BLaER1 treated with 17β-estradiol and CSF1 and Interleukin-3, amounts not matched to agents 10 nM and 100 nM (cell line): Measurements from ENCODE around the gene RMRP.

Experiments
- H3K27ac ChIP-seq, 11 experiments: shearing (Covaris generic); formaldehyde crosslinking; 2 replicates each; pipeline ENCODE4 v1.8.1; 2022
- H3K27me3 ChIP-seq, 11 experiments: shearing (Covaris generic); formaldehyde crosslinking; 2 replicates each; pipeline ENCODE4 v1.8.1; 2022
- H3K36me3 ChIP-seq, 11 experiments: shearing (Covaris generic); formaldehyde crosslinking; 2 replicates each; pipeline ENCODE4 v1.8.1; 2022
- H3K4me1 ChIP-seq, 10 experiments: shearing (Covaris generic); formaldehyde crosslinking; 2 replicates each; pipeline ENCODE4 v1.8.1; 2022
- H3K4me2 ChIP-seq, 11 experiments: shearing (Covaris generic); formaldehyde crosslinking; 2 replicates each; pipeline ENCODE4 v1.8.1; 2022
- H3K4me3 ChIP-seq, 10 experiments: shearing (Covaris generic); formaldehyde crosslinking; 2 replicates each; pipeline ENCODE4 v1.8.1; 2022
- H3K9ac ChIP-seq, 11 experiments: shearing (Covaris generic); formaldehyde crosslinking; 2 replicates each; pipeline ENCODE4 v1.8.1; 2022
- H3K9me3 ChIP-seq, 11 experiments: shearing (Covaris generic); formaldehyde crosslinking; replicated peaks in 1 of 11; 2 replicates each; pipeline ENCODE4 v1.8.1; 2022
- H4K20me1 ChIP-seq, 11 experiments: shearing (Covaris generic); formaldehyde crosslinking; 2 replicates each; pipeline ENCODE4 v1.8.1; 2022
- Cebpa-rat ChIP-seq, 11 experiments: shearing (Covaris generic); IDR thresholded peaks; 2 replicates each; pipeline ENCODE4 v1.8.1; 2022

RMRP gene

DNA sequence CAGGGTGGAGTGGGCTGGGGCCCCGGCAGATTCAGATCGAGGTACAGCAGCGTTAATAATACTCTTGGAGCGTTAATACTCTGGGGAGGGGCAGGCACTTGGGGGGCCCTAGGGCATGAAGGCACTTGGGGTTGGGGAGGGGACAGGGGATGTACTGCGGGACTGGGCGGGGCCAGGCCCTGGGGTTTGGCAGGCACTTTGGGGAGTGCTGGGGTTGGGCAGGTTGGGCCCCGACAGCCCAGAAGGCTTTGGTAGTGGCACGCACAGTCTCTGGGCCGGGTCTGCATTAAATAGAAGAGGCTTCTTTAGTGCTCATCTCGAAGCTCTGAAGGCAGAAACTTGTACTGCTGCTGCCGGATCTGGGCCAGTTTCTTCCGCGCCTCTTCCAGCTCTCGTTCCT is 39.7 kb upstream of the RMRP start:
- TF ChIP-seq Cebpa-rat (IDR thresholded peaks at IDR 0.05): no peak
- Histone ChIP-seq H3K4me3 (no peak overlapping the region), H3K9ac (no peak overlapping the region), H3K4me1 (no peaks in the 10 kb centered on the region), H3K4me2 (no peak overlapping the region), H3K27ac (no peak overlapping the region), H3K9me3 (no peaks in the 10 kb centered on the region), H4K20me1 (peaks cover 4 to 67% (median 32%) of the 10 kb centered on the region in 11 experiments; a peak in 18 of 22 replicates), H3K27me3 (no peaks in the 10 kb centered on the region), H3K36me3 (peaks cover 68 to 77% (median 71%) of the 10 kb centered on the region in 11 experiments)

- no peaks in the 10 kb centered on the region for H3K9me3 ChIP-seq
- H3K36me3 ChIP-seq: peaks cover 60 to 69% (median 63%) of the 10 kb centered on the region in 11 experiments
- H3K4me3 ChIP-seq: no peak overlapping the region
- H3K27me3 ChIP-seq: no peaks in the 10 kb centered on the region
- H4K20me1 ChIP-seq: peaks cover 4 to 60% (median 32%) of the 10 kb centered on the region in 11 experiments; a peak in 18 of 22 replicates
- no peak overlapping the region for H3K27ac ChIP-seq
- H3K4me1 ChIP-seq: peaks cover 0 to 4% (median 3%) of the 10 kb centered on the region in 10 experiments; a peak in 14 of 20 replicates
- H3K9ac ChIP-seq: no peak overlapping the region
- no peak overlapping the region for H3K4me2 ChIP-seq
- TF ChIP-seq Cebpa-rat (IDR thresholded peaks at IDR 0.05): no peak
These were observed 38.8 kb upstream of the RMRP start for GRCh38 chr9:35696520-35697215.

DNA sequence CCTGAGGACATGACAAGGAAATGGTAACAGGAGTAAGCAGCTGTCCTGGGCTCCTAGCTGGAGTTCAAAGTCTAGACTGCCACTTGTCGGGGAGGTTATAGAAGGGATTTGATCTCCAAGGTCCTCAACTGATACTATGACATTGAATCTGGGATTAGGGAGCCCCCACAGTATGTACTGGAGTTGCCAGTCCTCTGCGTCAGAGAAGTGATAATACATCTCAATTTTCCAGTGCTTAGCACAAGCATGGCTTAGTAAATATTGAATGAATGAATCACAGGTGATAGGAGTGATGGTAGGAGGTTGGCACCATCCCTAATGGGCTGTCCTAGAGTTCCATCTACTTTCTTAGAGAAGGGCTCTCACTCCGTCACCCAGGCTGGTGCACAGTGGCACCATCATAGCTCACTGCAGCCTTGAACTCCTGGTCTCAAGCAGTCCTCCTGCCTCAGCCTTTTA is 38.2 kb upstream of the RMRP start:
- no peak overlapping the region for H3K27ac ChIP-seq
- H3K4me3 ChIP-seq: no peak overlapping the region
- no peak overlapping the region for H3K9ac ChIP-seq
- peaks cover 7 to 11% (median 10%) of the 10 kb centered on the region in 10 experiments for H3K4me1 ChIP-seq
- H3K9me3 ChIP-seq: no peaks in the 10 kb centered on the region
- peaks cover 53 to 62% (median 56%) of the 10 kb centered on the region in 11 experiments for H3K36me3 ChIP-seq
- H4K20me1 ChIP-seq: peaks cover 4 to 53% (median 32%) of the 10 kb centered on the region in 11 experiments; a peak in 18 of 22 replicates
- TF ChIP-seq Cebpa-rat (IDR thresholded peaks at IDR 0.05): no peak
- H3K27me3 ChIP-seq: no peaks in the 10 kb centered on the region
- no peak overlapping the region for H3K4me2 ChIP-seq

DNA sequence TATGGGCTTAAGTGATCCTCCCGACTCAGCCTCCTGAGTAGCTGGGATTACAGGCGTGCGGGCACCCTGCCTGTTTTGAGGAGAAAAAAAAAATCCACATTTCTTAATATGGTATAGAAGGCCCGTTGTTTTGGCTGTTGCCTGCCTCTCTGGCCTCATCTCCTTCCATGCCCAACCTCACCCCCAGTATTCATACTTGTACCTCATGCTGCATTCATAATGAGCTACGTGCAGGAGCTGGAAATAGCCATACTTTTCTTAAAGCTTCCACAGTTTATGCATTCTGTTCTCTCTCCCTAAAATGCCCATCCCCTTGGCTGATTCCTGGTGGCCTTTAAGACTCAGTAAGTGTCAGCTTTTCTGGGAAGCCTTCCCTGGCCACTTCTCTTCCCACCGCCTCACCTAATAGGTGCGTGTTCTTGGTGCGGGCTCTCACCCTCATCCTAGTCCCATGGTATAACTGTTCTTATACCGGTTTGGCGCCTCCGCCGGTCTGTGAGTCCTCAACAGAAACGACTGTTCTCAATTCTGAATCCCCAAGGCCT is 34.0 kb upstream of the RMRP start:
- no peaks in the 10 kb centered on the region for H3K27me3 ChIP-seq
- H3K27ac ChIP-seq: peak overlapping the region in 4 of 11 experiments; percentile 78 to 87 (median 84); a peak in 5 of 22 replicates
- H3K9me3 ChIP-seq: no peaks in the 10 kb centered on the region
- peaks cover 0 to 13% (median 6%) of the 10 kb centered on the region in 11 experiments; a peak in 11 of 22 replicates for H4K20me1 ChIP-seq
- H3K4me2 ChIP-seq: peak overlapping the region in 9 of 11 experiments; percentile 78 to 99 (median 97); a peak in 14 of 22 replicates
- peaks cover 11 to 21% (median 14%) of the 10 kb centered on the region in 11 experiments for H3K36me3 ChIP-seq
- H3K9ac ChIP-seq: peak overlapping the region in 2 of 11 experiments; percentile 83 to 85; a peak in 2 of 22 replicates
- H3K4me1 ChIP-seq: peaks cover 39 to 47% (median 44%) of the 10 kb centered on the region in 10 experiments
- H3K4me3 ChIP-seq: no peak overlapping the region
- no peak for TF ChIP-seq Cebpa-rat (IDR thresholded peaks at IDR 0.05)

DNA sequence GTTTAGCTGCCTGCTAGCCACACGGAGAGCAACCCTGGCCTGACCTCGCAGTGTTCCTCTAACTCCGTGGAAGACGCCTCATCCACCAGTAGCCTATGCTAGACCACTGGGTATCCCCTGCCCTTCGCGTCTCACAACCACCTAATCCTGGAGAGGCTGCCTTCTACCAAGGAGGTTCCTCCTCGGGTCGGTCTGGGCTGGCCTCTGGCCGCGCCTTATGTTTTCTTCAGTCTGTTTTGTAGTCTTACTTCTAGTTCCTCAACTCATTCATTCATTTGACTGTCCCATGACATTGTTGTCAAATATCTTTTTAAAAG is 33.5 kb upstream of the RMRP start:
- Histone ChIP-seq H3K9ac (peak overlapping the region; percentile 78 to 86 (median 83); a peak in 21 of 22 replicates), H3K27ac (peak overlapping the region; percentile 64 to 87 (median 80); a peak in 20 of 22 replicates), H3K4me3 (peak overlapping the region; percentile 61 to 81 (median 68); a peak in 19 of 20 replicates), H3K36me3 (peaks cover 7 to 15% (median 9%) of the 10 kb centered on the region in 11 experiments), H4K20me1 (peaks cover 0 to 7% (median 2%) of the 10 kb centered on the region in 11 experiments; a peak in 7 of 22 replicates), H3K4me2 (peak overlapping the region; percentile 78 to 99 (median 96)), H3K27me3 (no peaks in the 10 kb centered on the region), H3K4me1 (peaks cover 39 to 51% (median 48%) of the 10 kb centered on the region in 10 experiments), H3K9me3 (no peaks in the 10 kb centered on the region)
- no peak for TF ChIP-seq Cebpa-rat (IDR thresholded peaks at IDR 0.05)

DNA sequence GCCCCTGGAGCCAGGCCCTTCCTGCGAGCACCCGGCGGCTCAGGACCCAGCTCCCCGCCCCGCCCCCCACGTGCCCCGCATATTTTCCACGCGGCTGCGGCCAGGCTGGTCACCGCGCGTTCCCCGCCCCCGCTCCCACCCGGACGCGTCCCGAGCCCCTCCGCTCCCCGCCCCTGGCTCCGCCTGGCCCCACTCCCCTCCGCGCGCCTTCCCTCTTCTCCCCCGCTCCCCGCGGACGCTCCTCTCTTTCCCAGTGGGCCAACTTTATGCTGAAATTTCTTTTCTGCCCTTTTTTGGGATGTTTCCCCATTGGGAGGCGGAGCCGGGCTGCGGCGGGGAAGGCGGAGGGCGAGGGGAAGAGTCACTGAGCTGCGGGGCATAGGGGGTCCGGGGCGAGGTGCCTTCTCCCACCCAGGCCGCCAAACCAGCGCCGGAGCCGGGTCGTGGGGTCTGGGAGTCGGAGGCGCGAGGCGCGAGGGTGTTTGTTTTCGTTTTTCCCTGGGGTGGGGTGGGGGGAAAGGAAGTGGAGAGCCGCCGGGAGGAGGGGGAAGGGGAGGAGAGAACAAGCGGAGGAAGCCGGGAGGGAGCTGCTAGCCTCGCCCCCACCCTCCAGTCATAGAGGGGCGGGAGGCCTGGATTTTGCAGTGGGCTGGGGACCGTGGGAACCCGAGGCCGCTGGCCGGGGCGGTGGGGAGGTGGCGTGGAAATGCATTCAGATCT is 33.0 kb upstream of the RMRP start:
- peak overlapping the region; percentile 61 to 81 (median 68) for H3K4me3 ChIP-seq
- H3K9me3 ChIP-seq: no peaks in the 10 kb centered on the region
- H3K4me2 ChIP-seq: peak overlapping the region; percentile 78 to 99 (median 96)
- peaks cover 39 to 51% (median 48%) of the 10 kb centered on the region in 10 experiments for H3K4me1 ChIP-seq
- no peak for TF ChIP-seq Cebpa-rat (IDR thresholded peaks at IDR 0.05)
- H3K27ac ChIP-seq: peak overlapping the region; percentile 64 to 87 (median 80)
- peaks cover 2 to 15% (median 4%) of the 10 kb centered on the region in 11 experiments for H3K36me3 ChIP-seq
- H4K20me1 ChIP-seq: peaks cover 0 to 2% (median 0%) of the 10 kb centered on the region in 11 experiments; a peak in 3 of 22 replicates
- no peaks in the 10 kb centered on the region for H3K27me3 ChIP-seq
- peak overlapping the region; percentile 78 to 86 (median 83) for H3K9ac ChIP-seq

- H3K4me2 ChIP-seq: peak overlapping the region; percentile 78 to 99 (median 96)
- H3K27ac ChIP-seq: peak overlapping the region; percentile 27 to 87 (median 80); a peak in 21 of 22 replicates
These were observed 32.4 kb upstream of the RMRP start for GRCh38 chr9:35690294-35690613.

DNA sequence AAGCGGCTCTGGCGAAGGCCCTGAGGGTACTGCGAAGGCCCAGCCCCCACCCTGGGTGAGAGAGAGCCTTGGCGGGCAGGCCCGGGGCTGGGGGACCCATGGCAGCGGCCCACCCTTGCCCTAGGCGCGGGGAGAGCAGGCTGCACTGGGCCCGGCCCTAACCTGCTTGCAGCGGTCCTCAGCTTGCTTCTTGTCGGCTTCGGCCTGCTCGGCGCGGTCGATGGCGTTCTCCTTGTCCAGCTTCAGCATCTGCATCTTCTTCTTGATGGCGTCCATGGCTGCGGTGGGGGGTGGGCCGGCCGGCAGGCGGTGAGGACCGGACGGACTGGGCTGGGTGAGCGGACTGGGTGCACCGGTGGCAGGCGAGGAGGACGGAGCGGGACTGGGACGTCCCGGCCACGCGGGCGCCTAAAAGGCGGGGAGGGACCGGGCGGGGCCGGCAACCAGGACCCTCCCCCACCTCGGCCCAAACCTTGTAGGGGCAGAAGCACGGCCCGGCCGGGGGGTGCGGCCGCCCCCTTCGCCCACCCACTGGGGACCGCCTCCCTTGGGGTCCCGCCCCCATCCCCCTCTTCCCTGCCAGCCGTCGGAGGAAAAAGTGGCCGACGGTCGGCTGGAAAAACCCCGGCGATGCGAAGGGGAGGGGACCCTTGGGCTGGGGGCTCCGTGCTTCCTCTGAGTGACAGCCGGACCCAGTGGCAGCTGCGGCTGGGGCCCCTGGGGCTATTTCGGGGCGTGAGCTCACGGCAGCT is 31.9 kb upstream of the RMRP start, which contains the start of gene TPM2:
TPM2 (minus strand) TSS at position 384 of the 752 bp plus-strand sequence; CDS start at position 276, 108 bp downstream.
- H3K36me3 ChIP-seq: peaks cover 5 to 16% (median 10%) of the 10 kb centered on the region in 11 experiments; a peak in 17 of 22 replicates
- no peaks in the 10 kb centered on the region for H4K20me1 ChIP-seq
- peak within 1 kb of the TSS; percentile 61 to 81 (median 68) for H3K4me3 ChIP-seq
- peaks cover 39 to 51% (median 48%) of the 10 kb centered on the region in 10 experiments for H3K4me1 ChIP-seq
- peak within 1 kb of the TSS; percentile 78 to 86 (median 83) for H3K9ac ChIP-seq
- H3K27me3 ChIP-seq: no peaks in the 10 kb centered on the region
- H3K27ac ChIP-seq: peak within 1 kb of the TSS; percentile 64 to 87 (median 80)
- TF ChIP-seq Cebpa-rat (IDR thresholded peaks at IDR 0.05): no peak
- no peaks in the 10 kb centered on the region for H3K9me3 ChIP-seq
- H3K4me2 ChIP-seq: peak within 1 kb of the TSS; percentile 78 to 99 (median 96)

More at GRCh38 chr9:35690294-35690613, 32.4 kb upstream of the RMRP start:
- no peak for TF ChIP-seq Cebpa-rat (IDR thresholded peaks at IDR 0.05)
- Histone ChIP-seq H4K20me1 (no peaks in the 10 kb centered on the region), H3K9me3 (no peaks in the 10 kb centered on the region), H3K4me1 (peaks cover 39 to 51% (median 48%) of the 10 kb centered on the region in 10 experiments), H3K27me3 (no peaks in the 10 kb centered on the region), H3K4me3 (peak overlapping the region; percentile 61 to 81 (median 68)), H3K9ac (peak overlapping the region; percentile 78 to 86 (median 83)), H3K36me3 (peaks cover under 1 to 15% (median 5%) of the 10 kb centered on the region in 11 experiments; a peak in 16 of 22 replicates)
